Measurements from ENCODE around the gene BMX. TPM values are rescaled to one million over a fixed set of nuclear protein-coding genes. Genes with fewer than 3 reads are reported as not detected.
A peak's percentile ranks its signal among the peaks of the same experiment; 100 is the strongest.

BMX gene
- total and polyA plus RNA-seq, 3 donors from 2014 or later: 0.12 to 1.2 (median 0.55) TPM

DNA sequence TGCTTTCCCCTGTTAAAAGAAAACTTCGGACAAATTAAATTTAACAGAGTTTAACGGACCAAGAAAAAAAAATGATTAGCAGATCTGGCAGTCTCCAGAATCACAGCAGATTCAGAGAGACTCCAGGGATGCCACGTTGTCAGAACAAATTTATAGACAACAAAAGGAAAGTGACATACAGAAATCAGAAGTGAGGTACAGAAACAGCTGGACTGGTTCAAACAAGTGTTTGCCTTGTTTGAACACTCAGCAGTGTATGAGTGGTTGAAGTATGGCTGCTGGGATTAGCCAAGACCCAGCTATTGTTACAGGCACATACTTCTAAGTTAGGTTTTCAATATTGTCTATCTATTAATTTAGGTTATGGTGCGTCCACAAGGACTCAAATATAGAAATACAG, 26.6 kb upstream of the BMX start:
- H3K27ac ChIP-seq: no peak overlapping the region
- H3K36me3 ChIP-seq (ENCODE audit: low read depth, missing control alignments): no peaks in the 10 kb centered on the region
- H3K4me1 ChIP-seq: no peaks in the 10 kb centered on the region
- TF ChIP-seq, protein P1, sequence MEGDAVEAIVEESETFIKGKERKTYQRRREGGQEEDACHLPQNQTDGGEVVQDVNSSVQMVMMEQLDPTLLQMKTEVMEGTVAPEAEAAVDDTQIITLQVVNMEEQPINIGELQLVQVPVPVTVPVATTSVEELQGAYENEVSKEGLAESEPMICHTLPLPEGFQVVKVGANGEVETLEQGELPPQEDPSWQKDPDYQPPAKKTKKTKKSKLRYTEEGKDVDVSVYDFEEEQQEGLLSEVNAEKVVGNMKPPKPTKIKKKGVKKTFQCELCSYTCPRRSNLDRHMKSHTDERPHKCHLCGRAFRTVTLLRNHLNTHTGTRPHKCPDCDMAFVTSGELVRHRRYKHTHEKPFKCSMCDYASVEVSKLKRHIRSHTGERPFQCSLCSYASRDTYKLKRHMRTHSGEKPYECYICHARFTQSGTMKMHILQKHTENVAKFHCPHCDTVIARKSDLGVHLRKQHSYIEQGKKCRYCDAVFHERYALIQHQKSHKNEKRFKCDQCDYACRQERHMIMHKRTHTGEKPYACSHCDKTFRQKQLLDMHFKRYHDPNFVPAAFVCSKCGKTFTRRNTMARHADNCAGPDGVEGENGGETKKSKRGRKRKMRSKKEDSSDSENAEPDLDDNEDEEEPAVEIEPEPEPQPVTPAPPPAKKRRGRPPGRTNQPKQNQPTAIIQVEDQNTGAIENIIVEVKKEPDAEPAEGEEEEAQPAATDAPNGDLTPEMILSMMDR (IDR thresholded peaks at IDR 0.05): no peak
- no peak for TF ChIP-seq POLR2A (IDR thresholded peaks at IDR 0.05)
- intact Hi-C loops (cut with DNase I; ENCODE audit: low total_unique reads): no loop called here
- no peaks in the 10 kb centered on the region for H3K9me3 ChIP-seq
- no peak overlapping the region for H3K4me3 ChIP-seq
- no peaks in the 10 kb centered on the region for H3K27me3 ChIP-seq
- 90 to 97% methylated on average over 4 of the region's 4 CpGs for WGBS, 2 donors
- DNase-seq: no peak

DNA sequence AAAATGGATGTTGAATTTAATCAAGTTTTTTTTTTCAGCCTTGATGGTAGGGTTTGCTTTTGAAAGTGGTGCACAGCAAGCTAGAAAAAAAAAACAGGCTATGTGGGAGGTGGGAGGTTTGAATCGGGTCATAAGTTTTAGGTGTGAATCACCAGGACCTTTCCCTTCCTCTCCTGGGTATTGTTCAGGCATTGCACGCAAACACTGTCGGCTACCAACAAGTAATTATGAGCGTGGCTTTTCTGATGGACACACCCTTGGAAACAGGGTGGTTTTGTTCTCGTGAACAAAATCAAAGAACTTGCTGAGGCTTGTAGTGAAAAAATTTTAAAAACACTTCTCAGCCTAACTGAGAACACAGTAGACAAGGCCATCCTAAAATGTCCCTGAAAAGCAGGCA, 25.6 kb upstream of the BMX start:
- Histone ChIP-seq H3K4me3 (no peak overlapping the region), H3K27ac (no peak overlapping the region), H3K27me3 (no peaks in the 10 kb centered on the region), H3K36me3 (ENCODE audit: low read depth, missing control alignments) (no peaks in the 10 kb centered on the region), H3K4me1 (no peaks in the 10 kb centered on the region), H3K9me3 (no peaks in the 10 kb centered on the region)
- TF ChIP-seq, protein P1 (IDR thresholded peaks at IDR 0.05): no peak
- no peak for TF ChIP-seq POLR2A (IDR thresholded peaks at IDR 0.05)
- DNase-seq: no peak
- 59 to 65% methylated on average over 5 of the region's 5 CpGs for WGBS, 2 donors
- intact Hi-C loops (cut with DNase I; ENCODE audit: low total_unique reads): no loop called here

DNA sequence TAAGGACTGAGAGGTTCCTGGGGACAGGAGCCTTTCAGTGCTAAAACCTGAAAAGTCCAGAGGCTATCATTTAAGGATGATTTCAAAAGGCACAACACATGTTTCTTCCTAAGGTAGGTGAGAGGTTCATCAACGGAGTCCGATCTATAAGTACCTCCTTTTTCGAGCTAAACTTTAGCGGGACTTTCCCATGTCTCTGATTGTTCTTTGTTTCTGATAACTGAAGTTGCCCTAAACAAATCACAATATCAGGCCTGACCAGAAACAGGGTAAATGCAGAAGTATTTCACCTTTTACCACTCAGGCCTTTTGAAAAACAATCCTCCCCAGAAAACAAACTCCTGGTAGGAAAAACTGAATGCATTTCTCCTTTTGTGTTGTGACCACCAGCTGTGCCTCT, 25.1 kb upstream of the BMX start:
- no peak for TF ChIP-seq POLR2A (IDR thresholded peaks at IDR 0.05)
- TF ChIP-seq, protein P1 (IDR thresholded peaks at IDR 0.05): no peak
- intact Hi-C loops (cut with DNase I; ENCODE audit: low total_unique reads): no loop called here
- no peaks in the 10 kb centered on the region for H3K27me3 ChIP-seq
- no peak overlapping the region for H3K27ac ChIP-seq
- 78 to 81% methylated on average over 4 of the region's 4 CpGs for WGBS, 2 donors
- H3K4me1 ChIP-seq: no peaks in the 10 kb centered on the region
- H3K9me3 ChIP-seq: no peaks in the 10 kb centered on the region
- no peak overlapping the region for H3K4me3 ChIP-seq
- DNase-seq: no peak
- no peaks in the 10 kb centered on the region for H3K36me3 ChIP-seq (ENCODE audit: low read depth, missing control alignments)

DNA sequence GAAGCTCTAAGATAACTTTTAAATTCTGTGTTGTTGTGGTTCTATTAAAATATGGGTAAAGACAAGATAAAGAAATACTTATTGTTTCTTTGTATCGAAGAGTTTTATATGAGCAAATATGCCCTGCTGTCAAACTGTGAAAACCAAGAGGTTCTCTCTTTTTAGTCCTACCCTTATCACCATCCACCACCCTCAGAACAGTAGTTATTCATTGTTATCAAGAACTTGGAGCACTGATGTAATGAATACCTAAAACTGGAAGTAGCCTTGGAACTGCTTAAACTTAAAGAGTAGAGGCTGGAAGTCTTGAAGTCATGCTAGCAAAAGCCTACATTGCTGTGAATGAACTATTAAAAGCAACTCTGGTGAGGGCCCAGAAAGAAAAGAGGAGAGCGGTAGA, 16.7 kb upstream of the BMX start:
- no peaks in the 10 kb centered on the region for H3K36me3 ChIP-seq (ENCODE audit: low read depth, missing control alignments)
- TF ChIP-seq POLR2A (IDR thresholded peaks at IDR 0.05): no peak
- TF ChIP-seq, protein P1 (IDR thresholded peaks at IDR 0.05): no peak
- no peaks in the 10 kb centered on the region for H3K4me1 ChIP-seq
- WGBS, 2 donors: 86 to 87% methylated on average over 2 of the region's 2 CpGs
- H3K27me3 ChIP-seq: no peaks in the 10 kb centered on the region
- no peaks in the 10 kb centered on the region for H3K9me3 ChIP-seq
- DNase-seq: no peak
- no peak overlapping the region for H3K4me3 ChIP-seq
- intact Hi-C loops (cut with DNase I; ENCODE audit: low total_unique reads): no loop called here
- no peak overlapping the region for H3K27ac ChIP-seq

DNA sequence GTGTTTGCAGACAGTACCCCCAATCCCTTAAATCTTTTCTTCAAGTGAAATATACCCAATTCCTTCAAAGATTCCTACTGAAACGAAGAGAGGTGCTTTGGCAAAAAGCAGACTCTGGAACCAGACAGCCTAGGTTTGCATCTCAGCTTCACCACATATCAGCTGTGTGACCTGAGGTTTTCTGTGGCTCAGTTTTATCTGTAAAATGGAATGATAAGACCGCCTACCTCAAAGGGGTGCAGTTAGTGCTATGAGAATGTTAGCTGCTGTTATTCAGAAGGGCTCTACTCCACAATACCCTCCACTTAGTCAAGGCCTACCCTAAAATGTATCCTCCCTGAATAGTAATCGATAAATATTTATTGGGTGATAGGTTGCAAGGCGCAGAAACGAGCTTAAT, 8.1 kb upstream of the BMX start:
- Histone ChIP-seq H3K9me3 (no peaks in the 10 kb centered on the region), H3K4me3 (peak overlapping the region; percentile 45 to 66), H3K4me1 (no peaks in the 10 kb centered on the region), H3K27me3 (no peaks in the 10 kb centered on the region), H3K27ac (peak overlapping the region in 1 of 2 donors; percentile 64), H3K36me3 (ENCODE audit: low read depth, missing control alignments) (no peaks in the 10 kb centered on the region)
- TF ChIP-seq, protein P1 (IDR thresholded peaks at IDR 0.05): no peak
- TF ChIP-seq POLR2A (IDR thresholded peaks at IDR 0.05): no peak
- no peak for DNase-seq
- WGBS, 2 donors: 10 to 39% methylated on average over 2 to 5 of the region's 5 CpGs
- intact Hi-C loops (cut with DNase I; ENCODE audit: low total_unique reads): no loop called here
